GM19452 (cell line): ENCODE data around the gene PTGFR.

Experiments used
- ATAC-seq: cut with Tn5 transposase; IDR thresholded peaks from one replicate; pipeline ENCODE4 v1.9.1; 2021; ENCODE audit not compliant: unreplicated experiment

Gene PTGFR

GRCh38 chr1:78587211-78587610 lies 96.4 kb downstream of the PTGFR start:
- no peak for ATAC-seq
